Activated T-helper 1 cell treated with anti-CD3 and anti-CD28 coated beads, Interleukin-2, amount 50 U/mL, for 16 hours (primary cell): ENCODE results near the gene THOC5.

Source experiments
- DNase-seq, 2 donors: peaks; one replicate each; pipeline ENCODE4 v3.0.0-alpha.2; 2020; ENCODE audit warnings: low read depth in 1 of 2, low spot score in 1 of 2

Gene THOC5

GRCh38 chr22:29478326-29479276 is 75.0 kb downstream of the THOC5 start:
- no peak for DNase-seq

- DNase-seq, result no peak
Measured at GRCh38 chr22:29477723-29478318, 75.7 kb downstream of the THOC5 start.

- DNase-seq, result no peak
Measured at GRCh38 chr22:29476116-29476515, 77.4 kb downstream of the THOC5 start.

GRCh38 chr22:29475550-29475949 is 78.0 kb downstream of the THOC5 start:
- DNase-seq, result no peak

- no peak for DNase-seq
Measured at GRCh38 chr22:29473001-29473400, 80.6 kb downstream of the THOC5 start.

- DNase-seq, result peak; percentile 63 to 65
Measured at GRCh38 chr22:29470159-29470855, 83.2 kb downstream of the THOC5 start.

GRCh38 chr22:29469755-29470154 is 83.8 kb downstream of the THOC5 start:
- DNase-seq, result no peak

- DNase-seq, result no peak
Measured at GRCh38 chr22:29464581-29464980, 89.0 kb downstream of the THOC5 start.

GRCh38 chr22:29463629-29464028 is 89.9 kb downstream of the THOC5 start:
- no peak for DNase-seq

GRCh38 chr22:29461263-29461662 is 92.3 kb downstream of the THOC5 start:
- DNase-seq, result no peak

GRCh38 chr22:29459773-29460172 is 93.8 kb downstream of the THOC5 start:
- DNase-seq, result no peak

- no peak for DNase-seq
Measured at GRCh38 chr22:29458551-29458950, 95.0 kb downstream of the THOC5 start.

- DNase-seq, result no peak
Measured at GRCh38 chr22:29457730-29458129, 95.8 kb downstream of the THOC5 start.

GRCh38 chr22:29456211-29456671 is 97.3 kb downstream of the THOC5 start:
- no peak for DNase-seq
